Amniotic stem cell (primary cell): ENCODE data around the gene NOG.

ENCODE experiments used
- DNase-seq: peaks from one replicate; lab custom pipeline; 2025; lab: John Stamatoyannopoulos, UW

Gene NOG

DNA sequence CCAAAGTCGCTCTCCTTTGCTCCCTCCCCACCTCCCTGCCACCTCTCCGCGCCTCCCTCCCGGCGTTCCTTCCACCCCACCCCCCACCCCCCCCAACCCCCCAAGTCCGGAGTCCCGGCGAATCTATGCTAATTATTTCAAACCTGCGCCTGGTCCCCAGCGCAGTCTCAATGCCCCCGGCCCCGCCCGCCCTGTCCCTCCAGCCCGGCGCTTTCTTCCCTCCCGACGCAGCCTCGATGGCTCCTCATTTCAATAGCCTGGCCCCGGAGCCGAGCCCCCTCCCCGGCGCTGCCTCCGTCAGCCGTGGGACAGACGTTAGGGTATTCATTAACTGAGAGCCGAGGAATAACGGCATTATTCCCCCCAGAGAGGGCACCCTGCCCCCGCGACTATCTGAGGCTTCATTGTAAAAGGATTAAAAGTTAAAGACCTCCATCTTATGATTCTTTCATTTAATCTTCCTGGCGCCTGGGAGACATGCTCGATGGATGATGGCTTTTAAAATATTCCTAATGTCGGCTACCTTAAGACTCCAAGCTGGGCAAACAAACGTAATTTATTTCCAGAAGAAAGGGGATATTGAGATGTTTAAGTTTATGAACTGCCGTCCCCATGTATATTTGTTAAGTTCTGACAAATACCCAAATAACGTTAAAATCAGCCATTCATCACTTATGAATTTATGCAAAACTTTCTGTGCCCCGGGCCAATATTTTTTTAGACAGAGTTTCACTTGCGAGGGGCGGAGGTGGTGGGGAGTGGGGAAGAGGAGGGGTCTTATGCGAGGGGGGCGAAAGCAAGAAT is 3.4 kb downstream of the NOG start:
- no peak for DNase-seq

DNA sequence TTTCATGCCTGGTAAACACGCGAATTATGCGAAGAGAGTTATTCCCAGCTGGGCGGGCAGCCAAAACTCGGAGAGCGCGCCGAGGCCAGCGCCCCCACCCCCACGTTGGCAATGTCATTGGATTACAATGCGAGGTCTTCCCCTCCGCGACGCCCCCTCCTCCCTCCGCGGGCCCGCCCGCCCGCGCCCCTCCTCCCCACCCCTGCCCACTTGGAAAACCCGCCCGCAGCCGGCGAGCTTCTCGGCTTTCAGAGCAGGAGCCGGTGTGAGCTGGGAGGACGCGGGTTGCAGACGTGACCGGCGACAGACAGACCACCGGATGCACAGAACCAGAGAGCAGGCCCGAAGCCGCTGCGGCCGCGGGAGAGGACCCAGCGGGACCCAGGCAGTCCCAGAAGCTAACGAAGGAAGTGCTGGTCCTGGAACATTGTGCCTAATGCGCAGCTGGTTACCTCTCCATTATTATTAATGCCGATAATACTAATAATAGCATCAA is 4.0 kb downstream of the NOG start:
- no peak for DNase-seq

DNA sequence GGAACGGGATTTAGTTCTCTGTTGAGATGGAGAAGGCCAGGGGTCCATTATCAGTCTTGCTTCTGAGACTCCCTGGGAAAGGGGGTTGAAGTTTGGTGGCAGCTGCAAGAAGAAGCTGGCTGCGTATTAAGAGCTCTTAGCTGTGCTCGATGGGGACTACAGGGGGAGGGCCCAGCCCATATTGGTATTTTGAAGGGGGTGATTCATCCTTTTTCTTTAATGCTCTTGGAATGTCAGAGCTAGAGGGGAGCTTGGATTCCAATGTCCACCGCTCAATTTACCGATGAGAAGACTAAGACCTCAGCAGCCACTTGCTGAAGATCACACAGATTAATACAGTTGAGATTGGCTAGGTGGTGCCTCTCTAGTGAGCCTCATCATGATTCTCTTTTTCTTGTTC is 5.0 kb downstream of the NOG start:
- DNase-seq, result no peak

DNA sequence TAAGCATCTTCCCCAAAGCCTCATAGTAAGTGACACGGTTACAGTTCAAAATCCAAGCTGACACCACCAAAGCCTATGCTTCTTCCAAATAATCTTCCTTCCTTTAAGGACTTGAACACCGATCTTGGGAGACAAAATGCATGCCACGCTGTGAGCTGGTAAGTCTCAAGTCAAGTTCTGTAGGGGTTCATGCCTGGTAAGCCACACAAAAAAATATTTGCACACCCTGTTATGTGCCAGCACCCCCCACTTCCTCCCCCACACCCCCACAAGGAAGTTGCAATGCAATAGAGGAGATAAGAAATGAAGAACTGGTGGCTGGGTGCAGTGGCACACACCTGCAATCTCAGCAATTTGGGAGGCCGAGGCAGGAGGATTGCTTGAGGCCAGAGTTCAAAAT is 5.6 kb downstream of the NOG start:
- no peak for DNase-seq

DNA sequence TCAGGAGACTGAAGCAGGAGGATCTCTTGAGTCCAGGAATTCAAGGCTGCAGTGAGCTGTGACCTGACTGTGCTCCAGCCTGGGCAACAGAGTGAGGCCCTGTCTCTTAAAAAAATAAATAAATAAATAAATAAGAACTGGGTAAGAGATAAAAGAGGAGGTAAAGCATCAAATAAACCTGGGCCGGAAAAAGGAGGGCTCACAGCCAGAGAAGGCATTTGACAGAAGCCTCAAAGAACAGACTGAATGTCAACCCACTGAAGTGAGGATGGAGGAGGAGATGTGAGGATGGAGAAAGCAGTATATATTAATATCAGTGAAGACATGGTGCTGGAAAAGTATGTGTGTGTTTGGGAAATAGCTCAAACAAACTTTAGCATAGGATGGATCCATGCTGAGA is 6.1 kb downstream of the NOG start:
- no peak for DNase-seq

DNA sequence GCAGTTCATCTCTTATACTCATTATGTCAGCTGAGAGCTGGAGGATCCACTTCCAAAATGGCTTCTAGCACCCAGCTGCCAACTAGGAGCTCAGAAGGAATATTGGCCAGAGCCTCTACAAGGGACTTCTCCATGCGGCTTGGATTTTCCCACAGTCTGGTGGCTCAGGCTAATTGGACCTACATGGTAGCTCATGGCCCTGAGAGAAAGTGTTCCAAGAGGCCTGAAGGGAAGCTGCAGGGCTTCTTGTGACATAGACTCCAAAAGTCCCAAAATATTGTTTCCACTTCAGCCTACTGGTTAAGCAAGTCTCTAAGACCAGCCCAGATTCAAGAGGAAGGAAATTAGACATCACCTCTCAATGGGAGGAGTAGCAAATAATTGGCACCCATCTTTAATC is 6.8 kb downstream of the NOG start:
- no peak for DNase-seq

DNA sequence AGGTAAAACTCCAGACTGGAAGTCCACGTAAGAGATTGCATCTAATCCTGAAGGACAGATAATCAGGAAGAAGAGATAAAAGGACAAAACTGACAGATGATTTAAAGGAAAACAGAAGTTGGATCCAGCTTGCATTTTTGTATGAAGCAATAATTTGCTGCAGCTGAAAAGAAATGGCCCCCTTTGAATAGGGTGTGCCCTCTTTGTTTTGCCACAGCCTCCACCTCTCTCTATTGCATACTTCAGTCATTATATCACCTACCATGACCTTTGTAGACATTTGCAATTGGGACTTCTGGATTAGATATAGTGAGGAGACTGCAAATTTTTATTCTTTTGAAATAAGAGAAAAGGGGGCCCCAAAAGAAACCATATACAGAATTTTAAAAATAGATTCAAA is 8.1 kb downstream of the NOG start:
- no peak for DNase-seq

DNA sequence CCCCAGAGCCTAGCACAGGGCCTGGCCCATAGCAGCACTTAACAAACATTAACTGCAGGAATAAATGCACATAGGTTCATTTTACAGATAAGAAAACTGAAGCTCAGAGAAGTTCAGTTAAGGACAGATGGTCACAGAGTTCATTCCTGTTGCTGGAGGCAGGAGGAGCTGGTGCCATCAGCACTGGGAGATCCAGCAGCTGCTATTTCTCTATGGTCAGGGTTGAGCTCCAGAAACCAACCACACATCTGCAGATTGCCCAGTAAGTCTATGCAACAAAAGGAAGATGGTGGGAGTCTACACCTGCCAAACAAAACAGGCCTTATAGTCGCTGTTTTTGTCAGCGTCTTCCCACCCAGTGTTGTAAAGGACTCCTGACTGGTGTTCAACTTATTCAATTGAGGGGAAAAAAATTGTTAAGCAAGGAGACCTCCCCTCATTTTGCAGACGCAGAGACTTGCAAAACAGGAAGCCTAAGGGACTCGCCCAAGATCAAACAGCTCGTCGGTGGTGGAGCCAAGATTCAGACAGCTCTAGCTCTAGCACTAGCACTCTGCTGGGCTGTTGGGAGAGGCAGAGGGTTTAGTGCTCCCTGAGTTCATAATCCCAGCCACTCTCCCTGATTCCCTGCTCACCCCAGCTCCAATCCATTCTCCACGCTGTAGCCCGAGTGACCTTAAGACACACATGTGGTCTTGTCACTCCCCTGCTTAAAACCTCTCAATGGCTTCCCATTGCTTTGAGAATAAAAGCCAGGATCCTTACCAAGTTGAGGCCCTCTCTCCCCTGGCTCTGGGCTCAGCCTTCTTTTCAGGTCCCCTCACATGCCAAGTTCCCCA is 9.0 kb downstream of the NOG start:
- DNase-seq, result no peak

DNA sequence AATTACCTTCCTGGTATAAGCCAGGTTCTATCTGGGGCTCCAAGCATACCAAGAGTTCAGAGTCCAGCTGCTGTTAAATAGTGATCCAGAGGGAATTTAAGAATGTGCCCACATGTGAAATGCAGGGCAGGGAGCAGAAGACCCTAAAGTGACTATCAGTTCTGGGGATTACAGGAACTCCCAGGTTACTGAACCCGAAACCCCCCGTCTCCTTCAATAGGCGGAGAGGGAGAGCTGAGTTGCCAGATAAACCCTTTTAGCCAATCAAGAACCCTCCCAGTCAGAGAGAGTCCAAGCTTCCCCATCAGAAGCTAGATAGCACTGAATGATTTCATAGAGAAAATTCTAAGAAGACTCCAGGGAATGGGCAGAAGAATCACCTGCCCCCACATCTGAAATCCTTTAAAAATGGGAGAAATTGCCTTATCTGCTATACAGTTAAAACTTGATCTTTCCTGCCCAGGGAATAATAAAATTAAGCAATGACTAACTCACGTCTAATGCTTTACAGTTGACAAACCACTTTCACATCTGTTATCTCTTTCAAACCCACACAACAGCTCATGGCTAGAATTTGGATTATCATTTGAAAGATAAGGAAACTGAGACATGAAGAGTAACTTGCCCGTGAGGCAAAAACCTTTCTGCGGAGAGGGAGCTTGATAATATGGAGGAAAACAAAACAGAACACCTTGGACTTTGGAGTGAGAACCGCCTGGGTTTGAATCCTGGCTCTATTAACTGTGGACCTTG is 10.2 kb downstream of the NOG start:
- no peak for DNase-seq

DNA sequence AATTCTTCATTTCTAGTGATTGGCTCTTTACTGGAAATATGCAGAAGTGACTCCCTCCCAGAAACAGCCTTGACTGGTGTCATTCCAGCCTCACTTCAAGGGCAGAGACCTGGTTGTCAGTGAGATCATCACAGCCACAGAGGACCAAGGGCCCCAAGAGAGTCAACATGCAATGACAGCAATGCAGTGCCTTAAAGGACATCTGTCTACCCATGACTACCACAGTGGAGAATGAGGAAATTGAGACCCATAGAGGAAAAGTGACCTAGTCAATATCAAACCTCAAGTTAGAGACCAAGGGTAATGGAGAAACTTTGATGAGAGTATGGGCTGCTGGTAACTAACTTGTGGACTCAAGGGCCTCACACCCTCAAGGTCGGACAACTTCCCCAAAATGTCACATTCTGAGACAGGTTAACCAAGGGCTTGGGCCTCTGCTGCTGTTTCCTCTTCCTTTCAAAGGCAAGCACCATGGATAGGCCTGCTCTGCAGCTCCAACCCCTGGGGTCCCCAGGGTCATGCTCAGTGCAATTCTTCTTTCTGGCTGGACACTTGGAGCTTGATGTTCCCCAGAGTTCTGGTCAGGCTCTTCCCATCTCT is 11.3 kb downstream of the NOG start:
- no peak for DNase-seq

DNA sequence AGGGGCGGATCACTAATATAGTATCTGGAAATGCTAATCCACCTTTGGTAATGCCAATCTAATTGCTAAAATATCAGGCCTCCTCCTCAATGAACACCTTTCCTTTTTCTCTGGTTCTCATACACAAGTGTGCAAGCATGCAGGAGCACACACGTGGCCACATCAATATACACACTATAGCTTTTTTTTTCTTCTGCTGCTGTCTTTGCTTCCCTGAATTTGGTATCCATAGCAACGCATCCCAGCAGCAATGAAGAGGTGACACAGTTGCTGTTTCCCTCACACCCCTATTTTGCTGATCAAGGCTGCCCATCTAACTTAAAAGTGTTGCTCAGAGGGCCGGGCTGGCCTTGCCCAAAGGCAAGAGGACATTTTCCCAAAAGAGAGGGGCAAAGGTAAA is 15.4 kb downstream of the NOG start:
- DNase-seq, result no peak

DNA sequence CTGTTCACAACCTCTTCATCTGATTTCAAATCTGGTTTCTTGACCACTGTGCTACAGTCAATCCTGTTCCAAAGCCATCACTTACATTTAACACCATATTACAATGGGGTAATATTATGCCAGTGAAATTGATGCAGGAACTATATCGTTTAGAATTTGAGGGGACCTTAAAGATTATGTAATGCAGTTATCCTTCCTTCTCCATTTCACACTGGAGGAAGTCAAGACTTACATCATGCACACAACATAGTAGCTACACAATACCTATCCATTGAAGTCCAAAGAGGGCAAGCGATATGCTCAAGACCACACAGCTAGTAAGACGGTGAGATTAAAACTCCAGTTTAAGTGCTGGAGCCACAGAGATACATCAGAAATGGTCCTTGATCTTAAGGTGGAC is 16.8 kb downstream of the NOG start:
- no peak for DNase-seq

DNA sequence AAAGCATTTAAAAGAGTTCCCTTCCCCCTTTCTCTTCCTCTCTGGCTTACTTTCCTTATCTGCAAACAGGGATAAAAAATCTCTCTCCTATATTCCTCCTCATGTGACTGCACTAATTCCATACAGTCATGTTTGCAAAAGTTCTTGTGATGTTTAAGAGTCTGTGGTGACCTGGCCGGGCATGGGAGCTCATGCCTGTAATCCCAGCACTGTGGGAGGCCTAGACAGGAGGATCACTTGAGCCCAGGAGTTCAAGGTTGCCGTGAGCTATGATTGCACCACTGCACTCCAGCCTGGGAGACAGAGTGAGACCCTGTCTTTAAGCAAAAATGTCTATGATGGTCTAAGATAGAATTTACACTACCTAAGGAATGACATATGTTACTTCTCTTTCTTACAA is 19.6 kb downstream of the NOG start:
- no peak for DNase-seq

DNA sequence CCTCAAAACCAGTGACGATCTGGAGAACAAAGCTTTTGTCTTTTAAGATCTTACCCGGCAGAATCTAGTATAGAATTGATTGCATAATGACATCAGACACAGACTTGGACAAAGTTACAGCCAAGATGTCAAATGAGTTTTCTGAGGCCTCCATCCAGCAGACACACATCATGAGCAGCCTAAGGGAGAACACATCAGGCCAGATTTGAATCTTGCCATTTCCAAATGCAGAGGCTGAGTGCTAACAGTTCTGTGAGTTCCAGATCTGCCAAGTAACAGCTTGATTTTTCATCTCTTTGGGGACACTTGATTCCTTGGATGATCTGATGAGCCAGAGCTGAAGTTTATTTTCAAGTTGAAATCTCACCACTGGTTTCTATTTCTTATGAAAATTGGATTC is 21.0 kb downstream of the NOG start:
- no peak for DNase-seq

DNA sequence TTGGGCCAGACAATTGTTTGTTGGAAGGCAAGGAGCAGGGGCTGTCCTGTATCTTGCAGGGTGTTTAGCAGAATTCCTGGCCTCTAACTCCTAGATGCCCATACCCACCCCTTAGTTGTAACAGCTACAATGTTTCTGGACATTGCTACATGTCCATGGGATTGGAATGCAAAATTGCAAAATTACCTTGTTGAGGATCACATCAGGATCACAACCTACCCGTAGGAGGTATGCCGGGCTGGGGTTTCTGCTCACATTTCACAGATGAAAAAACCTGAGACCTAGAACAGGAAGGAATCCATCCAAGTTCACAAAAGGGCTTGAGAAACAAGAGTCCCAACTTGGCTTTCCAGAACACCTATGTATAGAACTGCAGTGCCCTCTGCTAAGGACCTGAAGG is 22.7 kb downstream of the NOG start:
- no peak for DNase-seq

DNA sequence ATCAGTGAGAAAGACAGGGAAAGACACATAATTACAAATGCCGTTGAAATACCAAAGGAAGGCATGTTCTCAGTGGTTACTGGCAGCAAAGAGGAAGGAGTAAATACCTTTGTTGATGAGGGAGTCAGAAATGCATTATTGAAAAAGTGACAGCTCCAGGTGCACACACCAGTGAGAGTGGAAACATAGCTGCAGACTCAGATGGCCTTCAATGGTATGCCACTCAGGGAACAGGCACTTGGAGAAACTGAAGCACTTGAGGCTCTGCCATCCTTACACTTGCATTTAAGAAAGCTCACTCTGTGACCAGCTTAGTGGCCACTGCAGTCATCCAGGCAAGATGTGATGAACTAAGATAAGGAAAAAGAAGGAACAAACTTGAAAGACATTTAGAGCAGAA is 29.9 kb downstream of the NOG start:
- DNase-seq, result no peak

DNA sequence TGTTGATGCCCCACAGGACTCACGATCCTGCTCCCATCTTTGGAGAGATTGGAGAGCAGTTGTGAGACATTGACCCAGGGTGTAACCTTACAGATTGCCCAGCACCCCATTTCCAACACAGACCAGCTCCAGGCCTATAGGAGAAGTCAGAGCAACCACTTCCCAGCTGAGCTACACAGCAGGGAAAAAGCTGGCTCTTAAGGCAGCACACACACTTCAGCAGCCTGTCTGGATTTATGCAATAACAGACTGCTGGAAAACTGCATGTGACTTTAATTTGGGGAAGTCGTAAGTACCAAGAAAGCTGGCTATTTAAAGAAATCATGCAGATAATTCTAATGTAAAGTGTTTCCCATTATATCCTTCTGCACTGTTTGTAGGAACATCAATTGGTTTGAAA is 30.8 kb downstream of the NOG start:
- DNase-seq, result no peak

DNA sequence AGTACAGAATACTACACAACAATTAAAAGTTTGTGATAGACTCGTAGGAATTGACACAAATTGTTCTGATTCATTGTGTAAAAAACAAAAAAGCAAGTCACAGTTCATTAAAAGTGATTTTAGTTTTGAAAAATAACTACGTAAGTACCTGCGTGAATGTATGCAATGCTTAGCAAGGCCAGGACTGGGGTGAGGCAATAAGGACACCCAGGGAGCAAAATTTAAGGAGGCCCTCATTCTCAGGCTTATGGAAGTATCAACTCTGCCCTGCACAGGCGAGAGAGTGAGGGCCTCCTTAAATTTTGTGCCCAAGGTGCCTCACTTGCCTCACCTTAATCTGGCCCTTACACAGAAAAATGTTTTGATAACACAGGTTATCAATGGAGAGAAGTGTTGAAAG is 31.4 kb downstream of the NOG start:
- DNase-seq, result no peak

DNA sequence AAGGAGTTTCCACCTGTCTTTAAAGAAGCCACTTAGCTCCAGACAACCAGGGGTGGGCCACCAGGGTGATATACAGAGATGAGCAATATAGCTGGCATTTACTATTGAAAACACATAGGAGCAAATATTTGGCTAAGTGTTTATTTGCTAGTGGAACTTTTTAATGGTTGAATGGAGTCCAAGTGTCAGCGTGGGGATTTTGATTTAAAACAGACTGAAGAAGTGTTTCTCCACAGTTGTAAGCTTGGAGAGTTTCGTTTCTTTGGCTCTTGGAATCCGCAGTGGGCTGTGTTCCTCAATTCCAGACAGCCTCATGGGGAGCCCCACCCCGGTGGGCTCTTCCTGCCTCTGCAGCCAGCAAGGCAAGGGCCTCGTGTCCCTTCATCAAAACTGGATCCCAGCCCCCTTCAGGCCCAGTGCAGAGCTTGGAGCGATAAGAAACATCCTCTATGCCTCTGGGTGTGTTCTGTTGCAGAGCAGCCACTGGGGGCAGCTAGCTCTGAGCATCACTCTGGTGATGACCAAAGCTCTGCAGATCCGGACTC is 36.1 kb downstream of the NOG start:
- peak; percentile 1 for DNase-seq

DNA sequence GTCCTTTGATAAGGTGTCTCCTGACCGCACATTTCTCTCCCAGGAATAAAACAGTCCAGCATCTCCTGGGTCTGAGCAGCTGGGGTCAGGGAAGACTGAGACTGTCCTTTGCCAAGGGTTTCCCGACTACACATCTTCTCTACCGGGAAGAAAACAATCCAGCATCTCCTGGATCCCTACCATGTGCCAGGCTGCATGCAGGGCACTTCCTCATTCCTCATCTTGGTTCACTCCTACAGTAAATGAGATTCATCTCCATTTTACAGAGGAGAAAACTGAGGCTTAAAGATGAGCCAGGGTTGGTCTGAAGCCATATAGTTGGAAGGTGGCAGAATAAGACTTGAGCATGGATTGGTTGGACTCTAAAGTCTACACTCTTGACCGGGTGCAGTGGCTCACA is 36.7 kb downstream of the NOG start:
- DNase-seq, result no peak

DNA sequence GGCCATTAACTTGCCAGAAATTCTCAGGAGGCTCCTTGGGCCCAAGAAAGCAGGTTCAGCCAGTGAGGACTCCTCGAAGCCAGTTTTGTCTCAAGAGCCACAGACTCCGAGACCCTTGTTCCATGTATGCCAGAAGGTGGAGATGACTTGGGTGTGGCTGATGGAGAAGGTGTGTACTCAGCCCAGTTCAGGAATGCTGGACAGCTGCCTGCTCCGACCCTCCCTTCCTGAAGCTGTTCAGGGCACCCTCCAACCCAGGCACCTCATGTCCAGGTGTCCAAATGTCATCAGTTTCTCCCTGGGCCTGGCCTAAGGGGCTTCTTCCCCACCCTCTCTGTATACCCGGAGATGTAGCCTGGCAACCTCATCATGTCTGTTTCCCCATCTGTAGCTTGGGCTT is 40.2 kb downstream of the NOG start:
- no peak for DNase-seq

DNA sequence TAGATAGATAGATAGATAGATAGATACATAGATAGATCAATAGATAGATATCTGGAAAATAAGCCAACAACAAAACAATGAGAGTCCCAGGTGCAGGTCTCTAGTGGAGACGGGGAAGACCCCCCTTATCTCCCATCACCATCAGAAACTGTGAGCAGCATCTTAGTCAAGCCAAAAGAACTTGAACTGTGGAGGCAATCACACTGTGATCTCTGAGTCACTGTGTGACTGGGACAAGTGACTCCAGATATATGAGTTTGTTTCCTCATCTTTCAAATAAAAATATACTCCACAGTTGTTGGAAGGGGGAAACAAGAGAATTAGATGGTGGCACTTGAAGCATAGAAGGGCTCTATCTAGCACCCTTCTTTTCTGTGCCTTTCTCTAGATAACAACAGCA is 42.1 kb downstream of the NOG start:
- no peak for DNase-seq
